B cell (primary cell): Measurements from ENCODE around the gene ZP1. TPM values are rescaled to one million over a fixed set of nuclear protein-coding genes. Genes with fewer than 3 reads are reported as not detected.
A peak's percentile ranks its signal among the peaks of the same experiment; 100 is the strongest.

Experiments
- ATAC-seq: fragments of 200-7000 bp; cut with Tn5 transposase; one replicate; pipeline ENCODE4 v1.10.0; 2021; ENCODE audit warnings: low read depth, mild to moderate bottlenecking, moderate number of reproducible peaks, moderate library complexity
- CTCF ChIA-PET: fragments of 350-600 bp; sonication (Branson Sonifier 250); formaldehyde crosslinking; loops from one replicate; lab custom pipeline; 2021; ENCODE audit warnings: antibody characterized with exemption, inconsistent platforms; lab: Charles Lee
- POLR2A ChIA-PET: fragments of 350-600 bp; sonication (Branson Sonifier 250); formaldehyde crosslinking; loops from one replicate; lab custom pipeline; 2021; ENCODE audit warnings: antibody characterized with exemption; lab: Charles Lee
- DNase-seq: peaks from one replicate; pipeline ENCODE4 v3.0.0; 2013
- H2AFZ ChIP-seq: 2 replicates; pipeline ENCODE4 v1.6.1; 2012; ENCODE audit warnings: mild to moderate bottlenecking, low read depth, low read length; ENCODE audit not compliant: insufficient read depth, poor library complexity, severe bottlenecking
- H3K27ac ChIP-seq, 2 donors: 1 replicate in 1 of 2; 2 replicates in 1 of 2; pipeline ENCODE4 v1.5.1; 2012 to 2013; ENCODE audit warnings: low read length in 2 of 2, mild to moderate bottlenecking in 2 of 2, moderate library complexity in 1 of 2
- H3K27me3 ChIP-seq, 4 experiments: fragments of 200-600 bp in 1 of 4; sonication (generic) in 1 of 4; replicated peaks in 1 of 4; 1 replicate in 2 of 4; 2 replicates in 2 of 4; pipeline versions ENCODE4 v1.6.1 to v1.7.0; 2013 to 2016; ENCODE audit warnings: low read length in 3 of 4, mild to moderate bottlenecking in 2 of 4, mixed read lengths in 1 of 4, moderate library complexity in 1 of 4; ENCODE audit not compliant: insufficient read depth in 4 of 4, control insufficient read depth in 3 of 4; ENCODE audit errors: control extremely low read depth in 1 of 4
- H3K36me3 ChIP-seq, 2 experiments: replicated peaks in 1 of 2; 1 replicate in 1 of 2; 2 replicates in 1 of 2; pipeline versions ENCODE4 v1.6.1 to v1.7.1; 2013; ENCODE audit warnings: low read length in 1 of 2; ENCODE audit not compliant: insufficient read depth in 2 of 2, control insufficient read depth in 1 of 2; ENCODE audit errors: control extremely low read depth in 1 of 2, extremely low read depth in 1 of 2
- H3K4me1 ChIP-seq, 2 donors: fragments of 200-600 bp in 1 of 2; sonication (generic) in 1 of 2; 1 replicate in 1 of 2; 2 replicates in 1 of 2; pipeline versions ENCODE4 v1.5.1 to v1.6.1; 2013 to 2017; ENCODE audit warnings: low read length in 2 of 2; ENCODE audit not compliant: control insufficient read depth in 2 of 2, insufficient read depth in 2 of 2
- H3K4me2 ChIP-seq: replicated peaks from 2 replicates; pipeline ENCODE3; 2012; ENCODE audit warnings: mild to moderate bottlenecking, low read depth, low read length; ENCODE audit not compliant: poor library complexity, severe bottlenecking
- H3K4me3 ChIP-seq, 5 experiments: fragments of 200-600 bp in 1 of 5; sonication (generic) in 1 of 5; 1 replicate in 3 of 5; 2 replicates in 2 of 5; pipeline versions ENCODE4 v1.5.1 to v1.7.0; 2011 to 2016; ENCODE audit warnings: low read length in 4 of 5, mild to moderate bottlenecking in 4 of 5, low read depth in 2 of 5, control low read depth in 1 of 5, moderate library complexity in 1 of 5; ENCODE audit not compliant: insufficient read depth in 1 of 5; ENCODE audit errors: control extremely low read depth in 1 of 5, extremely low read depth in 1 of 5
- H3K79me2 ChIP-seq: fragments of 200-600 bp; sonication (generic); one replicate; pipeline ENCODE4 v1.6.0; 2016; ENCODE audit warnings: low read length; ENCODE audit not compliant: control insufficient read depth, insufficient read depth
- H3K9ac ChIP-seq: fragments of 200-600 bp; sonication (generic); 2 replicates; pipeline ENCODE4 v1.6.1; 2017; ENCODE audit warnings: mild to moderate bottlenecking, low read length, moderate library complexity
- H3K9me3 ChIP-seq, 3 donors: one replicate each; pipeline versions ENCODE4 v1.6.1 to v1.7.1; 2013; ENCODE audit warnings: low read length in 2 of 3; ENCODE audit not compliant: control insufficient read depth in 2 of 3, insufficient read depth in 1 of 3; ENCODE audit errors: control extremely low read depth in 1 of 3
- H4K20me1 ChIP-seq: 2 replicates; pipeline ENCODE4 v1.6.0; 2012; ENCODE audit warnings: mild to moderate bottlenecking, low read length; ENCODE audit not compliant: insufficient read depth, control insufficient read depth, poor library complexity, severe bottlenecking
- H3K27ac Mint-ChIP-seq: one replicate; pipeline ENCODE4 v1.8.0; 2021; ENCODE audit warnings: mixed read lengths
- H3K27me3 Mint-ChIP-seq: one replicate; pipeline ENCODE4 v1.8.0; 2021; ENCODE audit warnings: mixed read lengths
- H3K4me1 Mint-ChIP-seq: one replicate; pipeline ENCODE4 v1.8.0; 2021; ENCODE audit warnings: mixed read lengths
- H3K4me3 Mint-ChIP-seq: one replicate; pipeline ENCODE4 v1.8.0; 2021; ENCODE audit warnings: mixed read lengths
- H3K9me3 Mint-ChIP-seq: one replicate; pipeline ENCODE4 v1.8.0; 2022; ENCODE audit warnings: mixed read lengths; ENCODE audit not compliant: insufficient read depth
- EZH2 ChIP-seq: IDR thresholded peaks from 2 replicates; pipeline ENCODE4 v1.6.1; 2012; ENCODE audit warnings: borderline replicate concordance, low read depth, mild to moderate bottlenecking, moderate library complexity, low read length; ENCODE audit not compliant: insufficient read depth, poor library complexity, severe bottlenecking
- WGBS: methylation state at CpG from one replicate; pipeline ENCODE4 v1.1.5; 2013; ENCODE audit warnings: missing lambda C conversion rate; ENCODE audit not compliant: insufficient coverage; 5-methylcytosine and 5-hydroxymethylcytosine counted together
- intact Hi-C: fragments of 100-400 bp; cut with micrococcal nuclease; formaldehyde crosslinking; loops from one replicate; pipeline ENCODE4 v1.10.0; 2022
- polyA plus RNA-seq: library from polyadenylated mRNA; depleted of rRNA; stranded (reverse); fragments of >200 nt; gene quantifications from 2 replicates; pipeline ENCODE4 v1.2.3, GENCODE V29; 2012
- total RNA-seq, 2 donors: library from RNA; stranded (reverse); fragments of 120-200 nt in 1 of 2; gene quantifications; 1 replicate in 1 of 2; 2 replicates in 1 of 2; pipeline versions ENCODE4 v1.2.3 to v1.2.4, GENCODE V29; 2013 to 2022
- TF ChIP-seq, protein P1 (sequence below): fragments of 200-600 bp; IDR thresholded peaks from one replicate; pipeline ENCODE4 v1.8.0; 2022; ENCODE audit warnings: antibody characterized with exemption, mild to moderate bottlenecking

The ZP1 gene
- total and polyA plus RNA-seq, 2 donors (not counting 1 experiment from before 2014, with no cell fraction given), result 0.06 TPM; not detected in 1

DNA sequence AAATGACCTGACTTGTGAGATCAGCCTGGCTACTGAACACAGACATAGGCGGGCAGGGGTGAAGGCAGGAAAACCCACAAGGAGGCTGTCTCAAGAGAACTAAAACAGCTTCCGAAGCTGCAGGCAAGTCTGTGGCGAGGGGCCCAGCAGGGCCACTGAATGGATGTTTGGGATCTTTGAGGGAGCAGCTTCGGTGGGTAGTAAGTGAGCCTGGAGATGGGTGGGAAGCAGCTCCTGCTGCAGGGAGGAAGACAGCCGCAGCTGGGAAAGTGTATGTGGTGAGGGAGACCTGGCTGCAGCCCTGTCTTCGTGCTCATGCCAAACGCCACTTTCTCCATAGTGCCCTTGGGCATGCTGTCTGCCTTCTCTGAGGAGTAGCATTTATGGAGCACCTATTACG lies 22.0 kb upstream of the ZP1 start:
- H3K4me3 ChIP-seq, result no peak overlapping the region

DNA sequence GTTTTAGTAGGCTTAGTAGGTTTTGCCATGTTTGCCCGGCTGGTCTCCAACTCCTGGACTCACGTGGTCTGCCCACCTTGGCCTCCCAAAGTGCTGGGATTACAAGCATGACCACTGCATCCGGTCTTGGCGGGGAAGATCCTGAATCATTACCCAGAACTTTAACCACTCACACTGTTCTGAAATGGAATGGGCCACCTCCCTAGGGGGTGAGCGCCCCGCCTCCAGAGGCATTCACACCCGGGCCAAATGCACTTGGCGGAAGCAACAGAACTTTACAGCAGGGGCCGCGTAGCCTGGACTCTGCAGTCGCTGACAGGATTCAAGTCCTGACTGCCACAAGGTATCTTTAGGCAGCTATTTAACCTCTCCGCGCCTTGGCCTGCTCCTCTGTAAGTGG lies 20.1 kb upstream of the ZP1 start:
- no peak overlapping the region for H3K27ac ChIP-seq
- no peak overlapping the region for H3K4me3 ChIP-seq
- H3K9me3 Mint-ChIP-seq, result no peaks in the 10 kb centered on the region
- H3K4me1 ChIP-seq, result peaks cover 24 to 25% of the 10 kb centered on the region in 2 donors
- peaks cover 19% of the 10 kb centered on the region for H3K79me2 ChIP-seq
- H3K4me3 Mint-ChIP-seq, result no peak overlapping the region
- no peaks in the 10 kb centered on the region for H3K27me3 Mint-ChIP-seq
- ATAC-seq, result no peak
- TF ChIP-seq EZH2, result no peak
- TF ChIP-seq, protein P1, sequence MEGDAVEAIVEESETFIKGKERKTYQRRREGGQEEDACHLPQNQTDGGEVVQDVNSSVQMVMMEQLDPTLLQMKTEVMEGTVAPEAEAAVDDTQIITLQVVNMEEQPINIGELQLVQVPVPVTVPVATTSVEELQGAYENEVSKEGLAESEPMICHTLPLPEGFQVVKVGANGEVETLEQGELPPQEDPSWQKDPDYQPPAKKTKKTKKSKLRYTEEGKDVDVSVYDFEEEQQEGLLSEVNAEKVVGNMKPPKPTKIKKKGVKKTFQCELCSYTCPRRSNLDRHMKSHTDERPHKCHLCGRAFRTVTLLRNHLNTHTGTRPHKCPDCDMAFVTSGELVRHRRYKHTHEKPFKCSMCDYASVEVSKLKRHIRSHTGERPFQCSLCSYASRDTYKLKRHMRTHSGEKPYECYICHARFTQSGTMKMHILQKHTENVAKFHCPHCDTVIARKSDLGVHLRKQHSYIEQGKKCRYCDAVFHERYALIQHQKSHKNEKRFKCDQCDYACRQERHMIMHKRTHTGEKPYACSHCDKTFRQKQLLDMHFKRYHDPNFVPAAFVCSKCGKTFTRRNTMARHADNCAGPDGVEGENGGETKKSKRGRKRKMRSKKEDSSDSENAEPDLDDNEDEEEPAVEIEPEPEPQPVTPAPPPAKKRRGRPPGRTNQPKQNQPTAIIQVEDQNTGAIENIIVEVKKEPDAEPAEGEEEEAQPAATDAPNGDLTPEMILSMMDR, result no peak
- 80% methylated on average over 13 of the region's 13 CpGs for WGBS
- CTCF ChIA-PET, result interaction anchor here (1.5 kb wide), 1 partner anchor 52 kb away, joined by 4 read pairs; no protein-coding TSS in a partner anchor
- peaks cover 0 to 46% of the 10 kb centered on the region in 2 experiments for H3K36me3 ChIP-seq
- H3K4me1 Mint-ChIP-seq, result peaks cover 32% of the 10 kb centered on the region
- H3K27ac Mint-ChIP-seq, result no peak overlapping the region
- intact Hi-C loops, result no loop called here
- no peaks in the 10 kb centered on the region for H3K27me3 ChIP-seq
- H3K9ac ChIP-seq, result no peak overlapping the region
- H4K20me1 ChIP-seq, result no peaks in the 10 kb centered on the region
- H3K4me2 ChIP-seq, result no peak overlapping the region
- H3K9me3 ChIP-seq, result no peaks in the 10 kb centered on the region
- POLR2A ChIA-PET, result no interaction called here
- no peak for DNase-seq
- H2AFZ ChIP-seq, result no peak overlapping the region

More for the DNA sequence above, 22.0 kb upstream of the ZP1 start:
- H2AFZ ChIP-seq, result no peak overlapping the region
- DNase-seq, result no peak
- no peak overlapping the region for H3K4me2 ChIP-seq
- Mint-ChIP-seq H3K27ac (no peak overlapping the region), H3K4me3 (peak overlapping the region; percentile 5), H3K4me1 (peaks cover 47% of the 10 kb centered on the region), H3K27me3 (no peaks in the 10 kb centered on the region), H3K9me3 (no peaks in the 10 kb centered on the region)
- peaks cover 0 to 27% of the 10 kb centered on the region in 2 experiments for H3K36me3 ChIP-seq
- H3K27ac ChIP-seq, result no peak overlapping the region
- TF ChIP-seq EZH2, result no peak
- TF ChIP-seq, protein P1, result no peak
- H3K4me1 ChIP-seq, result peaks cover 32 to 33% of the 10 kb centered on the region in 2 donors
- ChIA-PET POLR2A (no interaction called here), CTCF (interaction anchor here (1.2 to 1.4 kb wide), 2 partner anchors 13 to 15 kb away, joined by 4 to 7 read pairs; no protein-coding TSS in a partner anchor)
- no peak overlapping the region for H3K9ac ChIP-seq
- intact Hi-C loops, result no loop called here
- no peaks in the 10 kb centered on the region for H4K20me1 ChIP-seq
- H3K79me2 ChIP-seq, result peaks cover 34% of the 10 kb centered on the region
- H3K27me3 ChIP-seq, result no peaks in the 10 kb centered on the region
- no peaks in the 10 kb centered on the region for H3K9me3 ChIP-seq
- no peak for ATAC-seq
- WGBS, result 93% methylated on average over 7 of the region's 8 CpGs
